ENCODE data around the gene GEMIN7. TPM values are rescaled to one million over a fixed set of nuclear protein-coding genes. Genes with fewer than 3 reads are reported as not detected.

Gene GEMIN7
- total RNA-seq, 1 experiment from 2014 or later: 46.0 TPM

DNA sequence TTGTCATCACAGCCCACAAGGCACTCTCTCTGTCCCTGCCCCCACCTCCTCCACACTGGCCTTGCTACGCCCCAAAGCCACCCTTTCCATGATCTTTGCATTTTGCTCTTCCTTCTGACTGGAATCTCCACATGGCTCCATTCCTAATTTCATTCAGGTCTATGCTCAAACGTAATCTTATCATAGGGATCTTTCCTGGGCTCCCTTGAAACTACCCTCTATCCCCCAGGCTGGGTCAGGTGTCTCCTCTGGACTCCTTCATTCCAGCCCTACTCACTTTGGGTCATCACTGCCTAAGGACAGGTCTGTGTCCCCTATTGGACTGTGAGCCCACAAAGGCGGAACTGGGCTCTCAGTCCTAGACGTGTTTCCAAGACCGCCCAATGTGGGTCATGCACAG, 3.1 kb downstream of the GEMIN7 start:
- Mint-ChIP-seq H3K27ac (peak overlapping the region in 2 of 3 experiments; percentile 76 to 88; a peak in 6 of 7 replicates), H3K4me3 (peak overlapping the region; percentile 22 to 58)

More for the DNA sequence above, 3.1 kb downstream of the GEMIN7 start:
- Histone ChIP-seq H3K9me3 (ENCODE audit: control insufficient read depth, low read depth, low read length) (no peaks in the 10 kb centered on the region), H3T11ph (ENCODE audit: low read length) (no peak overlapping the region), H4K91ac (ENCODE audit: insufficient read length, low read depth, low read length) (no peak overlapping the region), H4K5ac (ENCODE audit: insufficient read length, low read depth, low read length) (no peak overlapping the region), H2BK12ac (ENCODE audit: insufficient read length, low read depth, low read length) (no peak overlapping the region), H2BK120ac (ENCODE audit: low read depth, low read length, poor library complexity, severe bottlenecking) (no peak overlapping the region), H3K23me2 (ENCODE audit: insufficient read length, low read depth, low read length, poor library complexity, severe bottlenecking) (peaks cover 3% of the 10 kb centered on the region), H2AK5ac (ENCODE audit: insufficient read length, low read length) (no peak overlapping the region), H3K79me1 (ENCODE audit: insufficient read depth, low read depth, low read length, poor library complexity, severe bottlenecking) (peaks cover 7% of the 10 kb centered on the region), H3K14ac (ENCODE audit: insufficient read depth, low read length) (no peak overlapping the region), H3K27me3 (ENCODE audit: insufficient read depth, low read length) (no peaks in the 10 kb centered on the region), H3K4me2 (ENCODE audit: insufficient read depth, insufficient read length, low read length) (no peak overlapping the region), H3K9ac (ENCODE audit: extremely low read depth, insufficient read length, low read length) (no peak overlapping the region), H3K56ac (ENCODE audit: insufficient read length, low read depth, low read length) (no peak overlapping the region), H3K18ac (ENCODE audit: insufficient read length, low read depth, low read length) (no peak overlapping the region), H3K27ac (ENCODE audit: insufficient read length, low read depth, low read length) (no peak overlapping the region), H2BK20ac (ENCODE audit: low read depth, low read length, poor library complexity, severe bottlenecking) (no peak overlapping the region), H2AFZ (ENCODE audit: low read length) (no peak overlapping the region), H3K4me1 (ENCODE audit: insufficient read depth, low read length) (peaks cover 7% of the 10 kb centered on the region; the same call in 1 of the 2 replicates), H3K79me2 (ENCODE audit: insufficient read depth, low read length) (peaks cover 5% of the 10 kb centered on the region; the same call in 1 of the 2 replicates), H4K20me1 (ENCODE audit: control insufficient read depth, insufficient read depth, insufficient read length) (no peaks in the 10 kb centered on the region), H4K8ac (replicated peaks; ENCODE audit: insufficient read length, low read depth, low read length) (no peak overlapping the region), H3K23ac (ENCODE audit: insufficient read length, low read depth, low read length) (no peak overlapping the region), H2BK5ac (ENCODE audit: insufficient read length, low read length) (no peak overlapping the region), H2BK15ac (ENCODE audit: low read depth, low read length) (no peak overlapping the region), H3K4ac (ENCODE audit: low read depth, low read length) (no peak overlapping the region)
- no peak for TF ChIP-seq CTCF (conservative IDR thresholded peaks at IDR 0.05)
- no peak for DNase-seq
- H3K36me3 Mint-ChIP-seq (ENCODE audit: insufficient read depth in 1 of 3, low read depth in 3 of 3): peaks cover 13 to 45% (median 37%) of the 10 kb centered on the region in 3 experiments; a peak in 6 of 7 replicates
- no peaks in the 10 kb centered on the region; a peak in 1 of 5 replicates for H3K9me3 Mint-ChIP-seq
- peaks cover 29 to 38% of the 10 kb centered on the region in 2 experiments for H3K4me1 Mint-ChIP-seq
- no peaks in the 10 kb centered on the region; the same call in none of the 2 replicates for H3K27me3 Mint-ChIP-seq (ENCODE audit: low read depth)
- WGBS (ENCODE audit: extremely low coverage, insufficient read length, low lambda C conversion rate): no CpG with 5 or more reads among the region's 5 CpGs

Data from H9 (cell line).